Measurements from ENCODE around the gene SPNS3.

GRCh38 chr17:4422864-4423263 is 10.9 kb upstream of the SPNS3 start:
- no peak for TF ChIP-seq POLR2A (IDR thresholded peaks at IDR 0.05; ENCODE audit: low read depth, low read length)
- TF ChIP-seq CTCF (IDR thresholded peaks at IDR 0.05; ENCODE audit: extremely low read depth in 1 of 2, insufficient read depth in 1 of 2, low read depth in 1 of 2, low read length in 2 of 2) = no peak
- no peak for TF ChIP-seq JUN (IDR thresholded peaks at IDR 0.05; ENCODE audit: borderline replicate concordance, insufficient read depth, insufficient read length, low read depth)
- no peak for TF ChIP-seq EZH2 (IDR thresholded peaks at IDR 0.05; ENCODE audit: borderline replicate concordance, low read depth, low read length, severe bottlenecking)
- TF ChIP-seq MYC (IDR thresholded peaks at IDR 0.05; ENCODE audit: low read depth, low read length) = no peak
- no peak for TF ChIP-seq MAX (IDR thresholded peaks at IDR 0.05; ENCODE audit: insufficient read depth, insufficient read length)
- no peak for TF ChIP-seq POLR2AphosphoS5 (IDR thresholded peaks at IDR 0.05; ENCODE audit: insufficient read depth, low read depth, low read length)
- TF ChIP-seq FOS (IDR thresholded peaks at IDR 0.05; ENCODE audit: borderline replicate concordance, insufficient read depth, low read length) = no peak

Measured in endothelial cell of umbilical vein (primary cell).